ENCODE results near the gene CDK5R1.
"Not testable (repeated sequence)": the region's sequence is repeated elsewhere in the genome, so short reads cannot be mapped to it uniquely, and the experiment has no call there.

The CDK5R1 gene

GRCh38 chr17:32486701-32487472 lies at the start of gene CDK5R1:
Gene CDK5R1, plus strand, starts transcription at chr17:32486993. Its CDS starts 628 bp downstream, at chr17:32487621.
- DNase-seq (ENCODE audit: low spot score) = peak; percentile 78

- no peak for DNase-seq (ENCODE audit: low spot score)
These were observed 46.1 kb upstream of the CDK5R1 start for GRCh38 chr17:32440722-32441121.

DNA sequence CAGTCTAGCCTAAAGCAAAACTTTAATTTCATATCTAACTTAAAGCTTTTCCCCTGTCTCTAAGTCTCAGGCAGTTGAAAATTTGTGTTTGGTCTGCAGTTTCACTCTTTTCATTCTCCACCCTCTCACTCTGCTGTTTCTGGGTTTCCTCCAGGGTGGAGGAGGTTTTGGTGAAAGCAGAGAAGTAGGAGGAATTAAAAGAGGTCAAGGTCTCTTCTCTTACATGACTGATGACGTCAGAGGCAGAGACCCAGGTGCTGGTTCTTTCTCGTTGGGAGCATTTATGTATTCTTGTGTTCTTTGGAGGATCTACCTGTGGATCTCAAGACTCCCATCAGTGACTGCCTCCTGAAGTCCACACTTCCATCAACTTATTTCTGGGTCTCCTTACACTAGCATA lies 44.9 kb upstream of the CDK5R1 start:
- no peak for DNase-seq (ENCODE audit: low spot score)

GRCh38 chr17:32443827-32444300 lies 42.9 kb upstream of the CDK5R1 start:
- DNase-seq (ENCODE audit: low spot score) = no peak

GRCh38 chr17:32444301-32445073 lies 42.3 kb upstream of the CDK5R1 start, which contains the start of gene PSMD11:
Gene PSMD11, plus strand, starts transcription at chr17:32444510. Its CDS starts 14 bp downstream, at chr17:32444524.
- peak; percentile 97 for DNase-seq (ENCODE audit: low spot score)

DNA sequence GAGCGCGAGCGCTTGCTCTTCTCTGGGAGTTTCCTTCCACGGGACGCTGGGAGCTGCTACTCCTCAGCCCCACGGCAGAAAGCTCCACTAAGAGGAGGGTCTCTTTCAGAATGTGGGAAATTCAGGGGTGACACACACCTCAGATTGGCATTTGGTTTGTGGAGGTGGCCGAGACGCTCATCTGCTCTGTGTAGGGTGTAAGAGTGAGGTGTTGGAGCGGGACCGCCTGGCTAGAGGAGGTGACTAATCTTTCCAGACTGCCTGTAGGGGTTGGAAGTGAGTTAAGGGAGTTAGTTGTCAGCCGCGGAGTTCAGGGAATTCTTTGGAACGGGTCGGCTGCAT lies 41.7 kb upstream of the CDK5R1 start:
- peak; percentile 56 for DNase-seq (ENCODE audit: low spot score)

DNA sequence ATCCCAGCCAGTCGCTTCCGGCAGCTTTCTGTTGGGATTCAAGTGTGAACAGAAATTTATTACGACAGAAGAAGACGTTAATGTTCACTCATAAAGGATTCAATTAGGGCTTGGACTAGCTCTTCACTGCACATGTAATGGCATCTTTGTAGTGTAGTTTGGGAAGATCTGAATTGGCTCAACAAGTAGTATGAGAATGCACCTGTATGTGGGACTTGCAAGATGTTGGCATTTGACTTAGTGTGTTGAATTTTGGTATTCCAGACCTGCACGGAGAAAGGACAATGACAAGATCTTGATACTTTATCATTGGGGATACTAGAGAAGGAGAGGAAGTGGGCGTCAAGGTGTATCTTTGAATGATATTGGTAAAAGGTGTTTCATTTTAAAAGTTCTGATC lies 41.3 kb upstream of the CDK5R1 start:
- no peak for DNase-seq (ENCODE audit: low spot score)

GRCh38 chr17:32445971-32446370 lies 40.8 kb upstream of the CDK5R1 start:
- no peak for DNase-seq (ENCODE audit: low spot score)

DNA sequence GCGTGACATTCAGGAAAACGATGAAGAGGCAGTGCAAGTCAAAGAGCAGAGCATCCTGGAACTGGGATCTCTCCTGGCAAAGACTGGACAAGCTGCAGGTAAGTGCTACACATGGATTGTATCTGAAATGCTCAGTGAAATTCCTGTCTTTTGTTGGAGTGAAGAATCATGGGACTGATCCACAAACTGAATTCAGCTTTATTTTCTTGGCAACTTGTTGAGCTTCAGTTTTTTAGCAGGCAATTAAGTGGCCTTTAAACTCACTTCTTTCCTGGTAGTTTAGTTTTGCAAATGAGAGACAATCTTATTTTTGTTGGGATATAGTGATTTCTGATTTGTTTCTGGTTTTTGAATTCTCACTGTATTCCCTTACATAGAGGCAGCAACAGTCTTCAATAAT lies 39.8 kb upstream of the CDK5R1 start:
- DNase-seq (ENCODE audit: low spot score) = no peak

- no peak for DNase-seq (ENCODE audit: low spot score)
These were observed 36.8 kb upstream of the CDK5R1 start for GRCh38 chr17:32449963-32450362.

GRCh38 chr17:32450379-32450778 lies 36.4 kb upstream of the CDK5R1 start:
- not testable (repeated sequence) for DNase-seq (ENCODE audit: low spot score)

DNA sequence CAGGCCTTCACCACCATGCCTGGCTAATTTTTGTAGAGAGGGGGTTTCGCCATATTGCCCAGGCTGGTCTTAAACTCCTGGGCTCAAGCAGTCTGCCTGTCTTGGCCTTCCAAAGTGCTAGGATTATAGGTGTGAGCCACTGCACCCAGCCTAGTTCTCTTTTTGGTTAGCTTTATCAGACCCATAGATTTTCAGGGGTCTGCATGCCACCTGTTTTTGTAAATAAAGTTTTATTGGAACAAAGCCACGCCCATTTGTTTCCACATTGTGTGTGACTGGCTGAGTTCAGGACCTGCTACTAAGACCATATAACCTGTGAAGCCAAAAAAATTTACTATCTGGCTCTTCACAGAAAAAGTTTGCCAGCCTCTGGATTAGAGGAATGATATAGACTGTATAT lies 34.9 kb upstream of the CDK5R1 start:
- no peak for DNase-seq (ENCODE audit: low spot score)

- peak; percentile 40 for DNase-seq (ENCODE audit: low spot score)
These were observed 34.5 kb upstream of the CDK5R1 start for GRCh38 chr17:32452281-32452680.

DNA sequence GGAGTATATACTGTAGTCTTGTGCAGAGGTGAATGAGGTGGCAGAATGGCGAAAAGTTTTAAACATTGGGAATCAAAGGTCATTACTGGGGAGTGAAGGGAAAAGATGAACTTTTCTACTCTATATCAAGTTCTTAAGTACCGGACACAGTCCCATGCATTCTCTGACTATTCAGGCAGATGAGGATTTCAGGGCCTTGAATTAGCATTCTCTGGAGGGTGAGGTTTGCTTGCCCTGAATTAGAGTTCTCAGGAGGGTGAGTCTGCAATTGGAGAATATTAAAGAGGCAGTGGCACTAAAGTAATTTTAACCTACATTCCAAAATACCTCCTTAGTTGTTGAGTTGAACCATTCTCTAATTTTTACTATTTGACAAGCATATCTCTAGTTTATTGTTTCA lies 33.4 kb upstream of the CDK5R1 start:
- DNase-seq (ENCODE audit: low spot score) = no peak

DNA sequence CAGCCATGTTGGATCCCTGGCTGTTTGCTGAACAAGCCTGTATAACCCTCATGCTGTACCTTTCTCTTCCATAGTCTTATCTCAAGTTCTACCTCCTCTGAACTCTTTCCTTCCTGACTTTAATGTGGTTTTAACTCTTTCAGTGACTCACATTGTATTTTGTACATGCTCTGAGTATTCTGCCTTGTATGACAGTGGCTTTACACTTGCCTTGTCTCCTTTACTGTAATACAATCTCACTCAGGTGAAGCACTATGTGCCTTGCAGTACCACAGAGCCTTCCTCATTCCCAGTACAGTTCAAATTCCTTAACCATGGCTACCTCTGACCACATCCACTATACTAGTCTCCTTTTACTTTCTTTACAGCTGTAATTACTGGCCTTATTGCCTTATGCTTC lies 28.4 kb upstream of the CDK5R1 start:
- no peak for DNase-seq (ENCODE audit: low spot score)

DNA sequence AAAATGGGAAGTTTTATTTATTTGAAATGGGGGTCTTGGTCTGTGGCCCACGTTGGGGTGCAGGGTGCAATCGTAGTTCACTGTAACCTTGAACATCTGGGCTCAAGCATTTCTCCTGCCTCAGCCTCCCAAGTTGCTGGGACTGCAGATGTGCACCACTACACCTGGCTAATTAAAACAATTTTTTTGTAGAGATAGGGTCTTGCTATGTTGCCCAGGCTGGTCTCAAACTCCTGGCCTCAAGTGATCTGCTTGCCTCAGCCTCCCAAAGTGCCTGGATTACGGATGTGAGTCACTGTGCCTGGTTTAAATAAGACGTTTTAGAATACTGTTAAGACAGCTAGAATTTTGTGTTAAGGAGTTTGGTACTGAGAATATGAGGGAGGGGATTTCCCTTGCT lies 26.7 kb upstream of the CDK5R1 start:
- no peak for DNase-seq (ENCODE audit: low spot score)

GRCh38 chr17:32461498-32461852 lies 25.3 kb upstream of the CDK5R1 start:
- DNase-seq (ENCODE audit: low spot score) = no peak

- DNase-seq (ENCODE audit: low spot score) = no peak
These were observed 24.8 kb upstream of the CDK5R1 start for GRCh38 chr17:32461853-32462617.

GRCh38 chr17:32463304-32463703 lies 23.5 kb upstream of the CDK5R1 start:
- DNase-seq (ENCODE audit: low spot score) = no peak

DNA sequence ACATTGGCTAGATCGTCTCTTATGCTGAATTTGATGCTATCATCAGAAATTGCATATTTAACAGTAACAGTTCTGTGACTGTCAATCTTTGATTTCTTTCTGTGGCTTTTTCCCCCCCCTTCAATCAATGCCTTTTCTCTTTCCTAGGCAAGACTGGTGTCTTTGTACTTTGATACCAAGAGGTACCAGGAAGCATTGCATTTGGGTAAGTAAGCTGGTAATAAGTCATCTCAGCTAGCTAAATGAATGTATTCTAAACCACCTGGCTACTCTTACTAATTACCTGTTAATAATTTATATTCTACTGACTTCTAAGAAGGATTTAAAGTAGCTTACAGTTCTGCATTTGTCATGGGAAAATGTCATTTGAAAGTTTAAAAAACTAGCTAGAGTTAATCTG lies 22.4 kb upstream of the CDK5R1 start:
- no peak for DNase-seq (ENCODE audit: low spot score)

GRCh38 chr17:32467949-32468348 lies 18.8 kb upstream of the CDK5R1 start:
- DNase-seq (ENCODE audit: low spot score) = no peak

GRCh38 chr17:32470405-32471167 lies 16.2 kb upstream of the CDK5R1 start:
- DNase-seq (ENCODE audit: low spot score) = no peak

Data from hepatic stellate cell (primary cell).